Natural killer cell (primary cell): ENCODE measurements around the gene FIG4. TPM values are rescaled to one million over a fixed set of nuclear protein-coding genes. Genes with fewer than 3 reads are reported as not detected.
A peak's percentile ranks its signal among the peaks of the same experiment; 100 is the strongest.

Source experiments
- ATAC-seq, 3 donors: fragments of 150-1000 bp in 2 of 3; fragments of 200-7000 bp in 1 of 3; cut with Tn5 transposase; 1 replicate in 1 of 3; 2 replicates in 2 of 3; pipeline ENCODE4 v1.10.0; 2021; ENCODE audit warnings: mild to moderate bottlenecking in 2 of 3, moderate library complexity in 2 of 3
- DNase-seq, 2 donors: peaks; one replicate each; pipeline versions ENCODE4 v3.0.0 to v3.0.0-alpha.2; 2013 to 2021; ENCODE audit warnings: mixed read lengths in 1 of 2
- H3K27ac ChIP-seq: one replicate; pipeline ENCODE4 v1.5.1; 2013; ENCODE audit warnings: mild to moderate bottlenecking, low read length
- H3K27me3 ChIP-seq: one replicate; pipeline ENCODE4 v1.6.1; 2013; ENCODE audit warnings: low read length; ENCODE audit not compliant: control insufficient read depth, insufficient read depth
- H3K36me3 ChIP-seq: one replicate; pipeline ENCODE4 v1.6.1; 2013; ENCODE audit warnings: low read length; ENCODE audit not compliant: control insufficient read depth, insufficient read depth
- H3K4me1 ChIP-seq: one replicate; pipeline ENCODE4 v1.6.1; 2013; ENCODE audit warnings: low read length; ENCODE audit not compliant: control insufficient read depth, insufficient read depth
- H3K4me3 ChIP-seq: one replicate; pipeline ENCODE4 v1.5.1; 2013; ENCODE audit warnings: low read length
- H3K9me3 ChIP-seq: one replicate; pipeline ENCODE4 v1.6.1; 2013; ENCODE audit warnings: low read length; ENCODE audit not compliant: control insufficient read depth, insufficient read depth
- H3K27ac Mint-ChIP-seq, 2 donors: one replicate each; pipeline ENCODE4 v1.8.0; 2022; ENCODE audit warnings: mild to moderate bottlenecking in 2 of 2, mixed read lengths in 2 of 2, moderate library complexity in 1 of 2
- H3K27me3 Mint-ChIP-seq, 2 donors: one replicate each; pipeline ENCODE4 v1.8.0; 2022; ENCODE audit warnings: low read depth in 2 of 2, mixed read lengths in 2 of 2
- H3K36me3 Mint-ChIP-seq: one replicate; pipeline ENCODE4 v1.8.0; 2022; ENCODE audit warnings: mixed read lengths
- H3K4me1 Mint-ChIP-seq, 2 donors: one replicate each; pipeline ENCODE4 v1.8.0; 2022; ENCODE audit warnings: mixed read lengths in 2 of 2
- H3K4me3 Mint-ChIP-seq: one replicate; pipeline ENCODE4 v1.8.0; 2022; ENCODE audit warnings: mild to moderate bottlenecking, moderate library complexity, mixed read lengths
- H3K9me3 Mint-ChIP-seq, 2 donors: one replicate each; pipeline ENCODE4 v1.8.0; 2022; ENCODE audit warnings: mixed read lengths in 2 of 2
- WGBS: methylation state at CpG from one replicate; pipeline ENCODE4 v1.1.7; 2013; ENCODE audit warnings: missing lambda C conversion rate; ENCODE audit not compliant: insufficient coverage; 5-methylcytosine and 5-hydroxymethylcytosine counted together
- intact Hi-C: fragments of 100-400 bp; cut with micrococcal nuclease; formaldehyde crosslinking; loops from one replicate; pipeline ENCODE4 v1.14.2; 2022
- total RNA-seq, 4 donors: library from RNA; stranded (reverse); fragments of 120-200 nt in 1 of 4; gene quantifications; one replicate each; pipeline versions ENCODE4 v1.2.3 to v1.2.4, GENCODE V29; 2013 to 2022
- TF ChIP-seq, protein P1 (sequence below): fragments of 200-600 bp; IDR thresholded peaks from one replicate; pipeline ENCODE4 v1.8.0; 2022; ENCODE audit warnings: antibody characterized with exemption

Gene FIG4
- total RNA-seq, 3 donors from 2014 or later (not counting 1 experiment from before 2014, with no cell fraction given): 15.7 to 38.5 (median 20.7) TPM

DNA sequence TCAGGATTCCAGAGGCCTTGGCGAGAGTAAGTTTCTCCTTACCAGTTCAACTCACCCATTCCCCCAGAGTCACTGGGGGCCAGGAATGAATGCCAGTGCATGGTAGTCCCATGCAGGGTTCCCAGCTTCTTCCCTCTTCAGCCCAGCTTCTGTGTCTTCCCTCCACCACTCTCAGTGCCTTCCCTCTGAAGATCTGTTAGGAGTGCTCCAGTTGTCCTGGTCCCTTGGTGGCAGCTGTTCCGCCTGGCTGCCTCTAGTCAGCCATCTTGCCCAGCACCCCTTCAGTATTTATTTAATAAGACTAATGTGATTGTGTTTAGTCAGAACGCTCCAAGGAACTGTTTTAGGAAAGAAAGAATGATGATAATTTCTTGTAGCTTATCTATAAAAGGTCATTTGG is 23.1 kb downstream of the FIG4 start:
- intact Hi-C loops: no loop called here
- peak overlapping the region; percentile 58 for H3K4me3 Mint-ChIP-seq
- H3K27me3 ChIP-seq: no peaks in the 10 kb centered on the region
- H3K4me3 ChIP-seq: no peak overlapping the region
- H3K36me3 ChIP-seq: peaks cover 20% of the 10 kb centered on the region
- H3K36me3 Mint-ChIP-seq: peaks cover 14% of the 10 kb centered on the region
- TF ChIP-seq, protein P1, sequence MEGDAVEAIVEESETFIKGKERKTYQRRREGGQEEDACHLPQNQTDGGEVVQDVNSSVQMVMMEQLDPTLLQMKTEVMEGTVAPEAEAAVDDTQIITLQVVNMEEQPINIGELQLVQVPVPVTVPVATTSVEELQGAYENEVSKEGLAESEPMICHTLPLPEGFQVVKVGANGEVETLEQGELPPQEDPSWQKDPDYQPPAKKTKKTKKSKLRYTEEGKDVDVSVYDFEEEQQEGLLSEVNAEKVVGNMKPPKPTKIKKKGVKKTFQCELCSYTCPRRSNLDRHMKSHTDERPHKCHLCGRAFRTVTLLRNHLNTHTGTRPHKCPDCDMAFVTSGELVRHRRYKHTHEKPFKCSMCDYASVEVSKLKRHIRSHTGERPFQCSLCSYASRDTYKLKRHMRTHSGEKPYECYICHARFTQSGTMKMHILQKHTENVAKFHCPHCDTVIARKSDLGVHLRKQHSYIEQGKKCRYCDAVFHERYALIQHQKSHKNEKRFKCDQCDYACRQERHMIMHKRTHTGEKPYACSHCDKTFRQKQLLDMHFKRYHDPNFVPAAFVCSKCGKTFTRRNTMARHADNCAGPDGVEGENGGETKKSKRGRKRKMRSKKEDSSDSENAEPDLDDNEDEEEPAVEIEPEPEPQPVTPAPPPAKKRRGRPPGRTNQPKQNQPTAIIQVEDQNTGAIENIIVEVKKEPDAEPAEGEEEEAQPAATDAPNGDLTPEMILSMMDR: no peak
- ATAC-seq: no peak
- H3K27ac Mint-ChIP-seq: no peak overlapping the region
- DNase-seq: no peak
- no peaks in the 10 kb centered on the region for H3K4me1 ChIP-seq
- no peaks in the 10 kb centered on the region for H3K27me3 Mint-ChIP-seq
- no peaks in the 10 kb centered on the region for H3K9me3 ChIP-seq
- peaks cover 39 to 47% of the 10 kb centered on the region in 2 donors for H3K4me1 Mint-ChIP-seq
- H3K27ac ChIP-seq: no peak overlapping the region
- no peaks in the 10 kb centered on the region for H3K9me3 Mint-ChIP-seq
- 91% methylated on average over 1 of the region's 3 CpGs for WGBS

DNA sequence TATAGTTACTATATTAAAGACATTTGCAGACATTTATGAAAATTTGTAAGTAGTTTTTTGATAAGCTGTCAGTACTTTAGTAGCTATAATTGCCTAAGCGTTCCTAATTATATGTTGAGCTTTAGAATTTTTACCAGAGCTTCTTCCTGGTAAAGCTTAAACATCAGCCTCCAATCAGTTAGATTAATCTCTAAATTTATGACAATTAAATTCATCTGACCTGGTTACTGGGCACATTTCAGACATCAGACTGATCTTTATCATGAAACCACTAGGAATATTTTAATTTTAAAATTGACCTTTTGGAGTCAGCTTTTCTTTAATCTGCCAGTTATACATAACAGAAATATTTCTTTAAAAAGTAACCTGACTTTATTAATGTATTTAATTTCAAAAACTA is 23.5 kb downstream of the FIG4 start:
- H3K36me3 Mint-ChIP-seq: peaks cover 14% of the 10 kb centered on the region
- H3K27me3 Mint-ChIP-seq: no peaks in the 10 kb centered on the region
- Histone ChIP-seq H3K4me1 (no peaks in the 10 kb centered on the region), H3K36me3 (peaks cover 20% of the 10 kb centered on the region), H3K27ac (no peak overlapping the region), H3K4me3 (no peak overlapping the region), H3K9me3 (no peaks in the 10 kb centered on the region), H3K27me3 (no peaks in the 10 kb centered on the region)
- no peak overlapping the region for H3K4me3 Mint-ChIP-seq
- H3K4me1 Mint-ChIP-seq: peaks cover 35 to 43% of the 10 kb centered on the region in 2 donors
- TF ChIP-seq, protein P1: no peak
- H3K9me3 Mint-ChIP-seq: no peaks in the 10 kb centered on the region
- ATAC-seq (no peak), DNase-seq (no peak)
- no peak overlapping the region for H3K27ac Mint-ChIP-seq
- WGBS: no CpG with 5 or more reads among the region's 1 CpG
- intact Hi-C loops: no loop called here

DNA sequence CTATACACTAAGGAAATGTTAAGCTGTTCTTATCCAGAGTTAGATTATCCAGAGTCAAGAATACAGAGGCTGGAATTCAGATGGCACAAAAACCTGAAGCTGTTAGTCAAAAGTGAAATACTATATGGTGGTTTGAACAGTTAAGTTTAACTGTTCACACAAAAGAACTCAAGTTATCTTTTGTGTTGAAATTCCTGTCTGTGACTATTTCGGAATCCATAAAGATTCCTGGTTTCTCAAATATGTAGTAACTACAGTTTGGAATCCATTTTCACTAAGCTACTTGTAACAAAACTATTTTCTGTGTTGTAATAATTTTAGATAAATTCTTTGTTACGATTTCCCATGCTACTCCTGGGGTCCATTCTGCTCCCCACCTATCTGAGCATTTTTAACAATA is 24.5 kb downstream of the FIG4 start:
- Mint-ChIP-seq H3K36me3 (peaks cover 16% of the 10 kb centered on the region), H3K27me3 (no peaks in the 10 kb centered on the region)

DNA sequence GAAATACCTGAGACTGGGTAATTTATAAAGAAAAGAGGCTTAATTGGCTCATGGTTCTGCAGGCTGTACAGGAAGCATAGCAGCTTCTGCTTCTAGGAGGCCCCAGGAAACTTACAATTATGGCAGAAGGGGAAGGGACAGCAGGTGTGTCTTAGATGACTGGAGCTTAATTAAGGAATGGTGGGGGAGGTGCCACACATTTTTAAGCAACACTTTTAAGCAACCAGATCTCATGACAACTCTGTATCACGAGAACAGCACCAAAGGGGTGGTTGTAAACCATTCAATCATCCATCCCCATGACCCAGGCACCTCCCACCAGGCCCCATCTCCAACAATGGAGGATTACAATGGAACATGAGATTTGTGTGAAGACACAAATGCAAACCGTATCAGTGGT is 26.9 kb downstream of the FIG4 start:
- whole genome bisulfite sequencing: 100% methylated on average over 1 of the region's 2 CpGs
- no peak overlapping the region for H3K27ac Mint-ChIP-seq
- Histone ChIP-seq H3K27ac (no peak overlapping the region), H3K36me3 (peaks cover 24% of the 10 kb centered on the region), H3K4me1 (no peaks in the 10 kb centered on the region), H3K4me3 (no peak overlapping the region), H3K9me3 (no peaks in the 10 kb centered on the region), H3K27me3 (no peaks in the 10 kb centered on the region)
- DNase-seq: no peak
- H3K4me1 Mint-ChIP-seq: peaks cover 11 to 23% of the 10 kb centered on the region in 2 donors
- H3K4me3 Mint-ChIP-seq: no peak overlapping the region
- TF ChIP-seq, protein P1: no peak
- H3K9me3 Mint-ChIP-seq: no peaks in the 10 kb centered on the region
- H3K27me3 Mint-ChIP-seq: no peaks in the 10 kb centered on the region
- intact Hi-C loops: no loop called here
- no peak for ATAC-seq
- peaks cover 23% of the 10 kb centered on the region for H3K36me3 Mint-ChIP-seq

More for the DNA sequence above, 24.5 kb downstream of the FIG4 start:
- DNase-seq: no peak
- 86% methylated on average over 1 of the region's 2 CpGs for WGBS
- no peaks in the 10 kb centered on the region for H3K9me3 Mint-ChIP-seq
- no peak overlapping the region for H3K27ac ChIP-seq
- intact Hi-C loops: no loop called here
- no peaks in the 10 kb centered on the region for H3K4me1 ChIP-seq
- no peaks in the 10 kb centered on the region for H3K9me3 ChIP-seq
- H3K4me3 ChIP-seq: no peak overlapping the region
- ATAC-seq: no peak
- H3K4me3 Mint-ChIP-seq: no peak overlapping the region
- H3K4me1 Mint-ChIP-seq: peaks cover 26 to 33% of the 10 kb centered on the region in 2 donors
- H3K36me3 ChIP-seq: peaks cover 20% of the 10 kb centered on the region
- TF ChIP-seq, protein P1: no peak
- no peaks in the 10 kb centered on the region for H3K27me3 ChIP-seq
- H3K27ac Mint-ChIP-seq: no peak overlapping the region
